ENCODE results near the gene BUD31. TPM values are rescaled to one million over a fixed set of nuclear protein-coding genes. Genes with fewer than 3 reads are reported as not detected.
A peak's percentile ranks its signal among the peaks of the same experiment; 100 is the strongest.
"Not testable (repeated sequence)": the region's sequence is repeated elsewhere in the genome, so short reads cannot be mapped to it uniquely, and the experiment has no call there.

Gene BUD31
- total and polyA plus RNA-seq, 5 experiments from 2014 or later: 61.7 to 216 (median 151) TPM

GRCh38 chr7:99404235-99404976, 4.4 kb upstream of the BUD31 start:
- Mint-ChIP-seq H3K27ac (peak overlapping the region; percentile 19 to 96 (median 60)), H3K4me1 (peaks cover 38 to 54% (median 49%) of the 10 kb centered on the region in 4 donors), H3K36me3 (peaks cover 6 to 43% (median 12%) of the 10 kb centered on the region in 3 donors)

DNA sequence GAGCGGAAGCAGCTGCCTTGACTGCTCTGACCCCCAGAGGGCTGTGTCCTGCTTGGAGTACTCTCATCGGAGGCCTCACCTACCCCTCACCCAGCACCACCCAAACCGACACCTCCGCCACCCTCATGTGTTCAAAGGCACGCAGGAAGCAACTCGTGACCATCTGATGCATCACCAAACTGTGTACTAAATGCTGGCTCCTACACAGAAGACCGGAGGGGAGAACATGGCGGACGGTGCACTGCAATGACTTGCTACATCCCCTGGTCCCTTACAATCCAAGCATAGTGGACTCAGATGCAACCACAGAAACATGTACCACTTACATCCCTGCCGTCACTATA, 3.8 kb upstream of the BUD31 start:
- Mint-ChIP-seq H3K4me1 (peaks cover 42 to 59% (median 54%) of the 10 kb centered on the region in 4 donors), H3K9me3 (no peaks in the 10 kb centered on the region), H3K36me3 (peaks cover 6 to 44% (median 12%) of the 10 kb centered on the region in 3 donors), H3K4me3 (no peak overlapping the region), H3K27me3 (no peaks in the 10 kb centered on the region), H3K27ac (peak overlapping the region in 7 of 10 donors; percentile 24 to 68 (median 55))
- DNase-seq (no peak), ATAC-seq (no peak)
- POLR2A ChIA-PET: interaction anchor here (0.6 to 6.2 kb wide), 5 partner anchors 11 to 94 kb away, joined by 3 to 102 read pairs (median 5); partner anchors contain the start of gene ARPC1B

More at GRCh38 chr7:99404235-99404976, 4.4 kb upstream of the BUD31 start:
- Mint-ChIP-seq H3K9me3 (no peaks in the 10 kb centered on the region), H3K4me3 (peak overlapping the region in 1 of 10 donors; percentile 29), H3K27me3 (no peaks in the 10 kb centered on the region)
- POLR2A ChIA-PET: interaction anchor here (1.2 to 3.8 kb wide), 2 partner anchors 11 to 39 kb away, joined by 3 to 29 read pairs; no protein-coding TSS in a partner anchor
- no peak for ATAC-seq
- DNase-seq: no peak

GRCh38 chr7:99406557-99406956, 2.2 kb upstream of the BUD31 start:
- no peak for DNase-seq
- Mint-ChIP-seq H3K4me3 (peak overlapping the region; percentile 41 to 98 (median 94)), H3K4me1 (peaks cover 42 to 68% (median 59%) of the 10 kb centered on the region in 4 donors), H3K9me3 (no peaks in the 10 kb centered on the region), H3K27me3 (no peaks in the 10 kb centered on the region), H3K27ac (peak overlapping the region; percentile 69 to 99 (median 98)), H3K36me3 (peaks cover 6 to 41% (median 7%) of the 10 kb centered on the region in 3 donors)
- no peak for ATAC-seq
- POLR2A ChIA-PET: interaction anchor here (0.9 to 6.2 kb wide), 4 partner anchors 12 to 31 kb away, joined by 3 to 102 read pairs (median 39); partner anchors contain the start of genes ARPC1B and PTCD1

- Mint-ChIP-seq H3K27ac (peak overlapping the region; percentile 82 to 99 (median 98)), H3K9me3 (no peaks in the 10 kb centered on the region), H3K27me3 (no peaks in the 10 kb centered on the region), H3K4me1 (peaks cover 40 to 74% (median 58%) of the 10 kb centered on the region in 4 donors), H3K4me3 (peak overlapping the region; percentile 91 to 100 (median 96)), H3K36me3 (peaks cover 4 to 43% (median 8%) of the 10 kb centered on the region in 3 donors)
- POLR2A ChIA-PET: interaction anchor here (0.8 to 6.2 kb wide), 19 partner anchors 9 to 1022 kb away, joined by 3 to 102 read pairs (median 9); partner anchors contain the start of genes ARPC1B, CPSF4, MEPCE and PTCD1
- DNase-seq (peak in 6 of 10 donors; percentile 23 to 38 (median 30)), ATAC-seq (peak; percentile 9 to 23)
These were observed 844 bp upstream of the BUD31 start for GRCh38 chr7:99407872-99408378.

- Mint-ChIP-seq H3K4me3 (peak overlapping the region; percentile 91 to 100 (median 96)), H3K4me1 (peaks cover 27 to 68% (median 51%) of the 10 kb centered on the region in 4 donors), H3K27ac (peak overlapping the region; percentile 94 to 99 (median 98)), H3K27me3 (no peaks in the 10 kb centered on the region), H3K36me3 (peaks cover 0 to 38% (median 9%) of the 10 kb centered on the region in 3 donors), H3K9me3 (no peaks in the 10 kb centered on the region)
- DNase-seq: no peak
- ATAC-seq: peak; percentile 18 to 24
- POLR2A ChIA-PET: interaction anchor here (0.6 to 6.2 kb wide), 28 partner anchors 10 to 1020 kb away, joined by 3 to 102 read pairs (median 6); partner anchors contain the start of genes AP4M1, ARPC1A, ARPC1B and ATP5MF
These were observed 413 bp downstream of the BUD31 start for GRCh38 chr7:99409192-99409572.

DNA sequence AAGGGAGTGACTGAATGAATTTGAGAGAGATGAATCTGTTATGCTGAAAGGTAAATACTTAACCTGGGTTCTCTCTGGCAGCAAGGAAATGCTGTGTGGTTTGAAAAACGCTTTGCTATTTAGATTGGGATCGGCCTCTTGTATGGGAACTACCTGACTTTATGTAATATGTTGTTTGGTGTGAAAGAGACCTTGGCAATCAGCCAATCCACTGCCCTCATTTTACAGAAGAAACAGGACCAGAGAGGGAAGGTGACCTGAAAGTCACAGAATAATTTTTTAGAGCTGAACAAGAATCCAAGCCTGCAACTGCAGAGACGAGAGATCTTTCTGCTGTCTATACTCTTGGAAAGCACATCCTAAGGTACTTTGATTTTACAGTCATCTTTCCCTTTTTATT, 1.0 kb downstream of the BUD31 start:
- Mint-ChIP-seq H3K4me1 (peaks cover 26 to 65% (median 49%) of the 10 kb centered on the region in 4 donors), H3K27me3 (no peaks in the 10 kb centered on the region), H3K27ac (peak overlapping the region; percentile 70 to 99 (median 98)), H3K4me3 (peak overlapping the region; percentile 91 to 100 (median 96)), H3K9me3 (no peaks in the 10 kb centered on the region), H3K36me3 (peaks cover under 1 to 41% (median 9%) of the 10 kb centered on the region in 3 donors)
- ATAC-seq: no peak
- DNase-seq: peak in 1 of 10 donors; percentile 24
- POLR2A ChIA-PET: interaction anchor here (1.0 to 6.2 kb wide), 11 partner anchors 15 to 214 kb away, joined by 4 to 102 read pairs (median 14); partner anchors contain the start of genes ARPC1A, ARPC1B, CPSF4 and PTCD1

- peak overlapping the region; percentile 91 to 100 (median 96) for H3K4me3 Mint-ChIP-seq
- H3K4me1 Mint-ChIP-seq: peaks cover 30 to 61% (median 48%) of the 10 kb centered on the region in 4 donors
- no peak for DNase-seq
- ATAC-seq: no peak
- POLR2A ChIA-PET: interaction anchor here (0.6 to 6.2 kb wide), 4 partner anchors 34 to 169 kb away, joined by 3 to 102 read pairs (median 4); partner anchors contain the start of genes ARPC1B and ZNF394
- peak overlapping the region; percentile 93 to 99 (median 98) for H3K27ac Mint-ChIP-seq
- no peaks in the 10 kb centered on the region for H3K27me3 Mint-ChIP-seq
- peaks cover 5 to 46% (median 9%) of the 10 kb centered on the region in 3 donors for H3K36me3 Mint-ChIP-seq
- H3K9me3 Mint-ChIP-seq: no peaks in the 10 kb centered on the region
These were observed 1.9 kb downstream of the BUD31 start for GRCh38 chr7:99410635-99411034.

DNA sequence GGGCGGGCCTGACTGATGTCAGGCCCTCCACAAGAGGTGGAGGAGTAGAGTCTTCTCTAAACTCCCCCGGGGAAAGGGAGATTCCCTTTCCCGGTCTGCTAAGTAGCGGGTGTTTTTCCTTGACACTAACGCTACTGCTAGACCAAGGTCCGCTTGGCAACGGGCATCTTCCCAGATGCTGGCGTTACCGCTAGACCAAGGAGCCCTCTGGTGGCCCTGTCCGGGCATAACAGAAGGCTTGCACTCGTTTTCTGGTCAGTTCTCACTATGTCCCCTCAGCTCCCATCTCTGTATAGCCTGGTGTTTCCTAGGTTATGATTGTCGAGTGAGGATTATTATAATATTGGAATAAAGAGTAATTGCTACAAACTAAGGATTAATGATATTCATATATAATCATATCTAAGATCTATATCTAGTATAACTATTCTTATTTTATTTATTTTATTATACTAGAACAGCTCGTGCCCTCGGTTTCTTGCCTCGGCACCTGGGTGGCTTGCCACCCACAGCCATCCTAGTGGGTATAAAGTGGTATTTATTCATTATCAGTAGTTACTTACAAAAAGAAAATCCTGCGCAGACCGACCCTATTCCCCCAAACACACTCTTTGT, 6.9 kb downstream of the BUD31 start:
- not testable (repeated sequence) for ATAC-seq, H3K27me3 Mint-ChIP-seq, H3K4me3 Mint-ChIP-seq, H3K9me3 Mint-ChIP-seq
- H3K4me1 Mint-ChIP-seq: peaks cover 7 to 24% (median 12%) of the 10 kb centered on the region in 4 donors
- peaks cover 5 to 90% (median 17%) of the 10 kb centered on the region in 3 donors for H3K36me3 Mint-ChIP-seq
- DNase-seq: peak in 2 of 10 donors; percentile 24 to 60
- POLR2A ChIA-PET: interaction anchor here (0.6 kb wide), 2 partner anchors 18 to 640 kb away, joined by 3 to 4 read pairs; no protein-coding TSS in a partner anchor
- peak overlapping the region in 1 of 10 donors; percentile 46 for H3K27ac Mint-ChIP-seq

DNA sequence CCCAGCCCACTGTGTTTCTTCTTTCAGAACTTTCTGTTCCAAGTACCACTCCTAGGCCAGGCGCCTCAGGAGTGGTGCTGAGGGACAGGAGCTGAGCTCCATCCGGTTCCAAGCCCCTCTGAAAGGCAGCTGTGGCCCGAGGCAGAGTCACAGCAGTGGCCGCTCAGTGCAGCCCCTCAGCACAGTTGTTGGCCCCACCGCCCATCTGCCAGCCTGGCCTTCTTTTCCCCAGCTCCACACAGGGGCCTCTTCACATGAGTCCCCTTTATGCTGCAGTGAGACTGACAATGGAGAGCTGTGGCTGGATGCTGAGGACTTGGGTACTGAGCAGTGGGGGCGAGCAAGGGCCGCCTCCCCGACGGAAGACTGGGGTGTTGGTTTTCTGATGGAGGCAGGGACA, 9.5 kb downstream of the BUD31 start:
- Mint-ChIP-seq H3K9me3 (no peaks in the 10 kb centered on the region), H3K27ac (peak overlapping the region in 1 of 10 donors; percentile 25)
- POLR2A ChIA-PET: no interaction called here

GRCh38 chr7:99419323-99420021, 10.7 kb downstream of the BUD31 start:
- ATAC-seq (peak in 1 of 2 donors; percentile 30), DNase-seq (peak in 1 of 10 donors; percentile 60)
- Mint-ChIP-seq H3K36me3 (peaks cover 5 to 81% (median 8%) of the 10 kb centered on the region in 3 donors), H3K27ac (peak overlapping the region in 2 of 10 donors; percentile 25 to 33), H3K4me3 (no peak overlapping the region), H3K4me1 (peaks cover 1 to 9% (median 8%) of the 10 kb centered on the region in 4 donors), H3K9me3 (no peaks in the 10 kb centered on the region), H3K27me3 (no peaks in the 10 kb centered on the region)
- POLR2A ChIA-PET: no interaction called here

More for the DNA sequence above, 9.5 kb downstream of the BUD31 start:
- Mint-ChIP-seq H3K27me3 (no peaks in the 10 kb centered on the region), H3K4me3 (no peak overlapping the region), H3K4me1 (peaks cover 2 to 10% (median 8%) of the 10 kb centered on the region in 4 donors), H3K36me3 (peaks cover 5 to 86% (median 8%) of the 10 kb centered on the region in 3 donors)
- ATAC-seq (no peak), DNase-seq (peak in 1 of 10 donors; percentile 10)

GRCh38 chr7:99420213-99420612, 11.4 kb downstream of the BUD31 start:
- peak overlapping the region in 2 of 10 donors; percentile 51 to 69 for H3K27ac Mint-ChIP-seq
- POLR2A ChIA-PET: no interaction called here
- no peaks in the 10 kb centered on the region for H3K27me3 Mint-ChIP-seq
- no peaks in the 10 kb centered on the region for H3K9me3 Mint-ChIP-seq
- H3K4me3 Mint-ChIP-seq: no peak overlapping the region
- H3K4me1 Mint-ChIP-seq: peaks cover under 1 to 7% (median 3%) of the 10 kb centered on the region in 4 donors
- DNase-seq (no peak), ATAC-seq (no peak)
- H3K36me3 Mint-ChIP-seq: peaks cover under 1 to 81% (median 8%) of the 10 kb centered on the region in 3 donors
